ENCODE data around the gene FCRL5. TPM values are rescaled to one million over a fixed set of nuclear protein-coding genes. Genes with fewer than 3 reads are reported as not detected.

Gene FCRL5
- total and polyA plus RNA-seq, 7 donors, result 0.01 to 0.46 (median 0.07) TPM; not detected in 2

DNA sequence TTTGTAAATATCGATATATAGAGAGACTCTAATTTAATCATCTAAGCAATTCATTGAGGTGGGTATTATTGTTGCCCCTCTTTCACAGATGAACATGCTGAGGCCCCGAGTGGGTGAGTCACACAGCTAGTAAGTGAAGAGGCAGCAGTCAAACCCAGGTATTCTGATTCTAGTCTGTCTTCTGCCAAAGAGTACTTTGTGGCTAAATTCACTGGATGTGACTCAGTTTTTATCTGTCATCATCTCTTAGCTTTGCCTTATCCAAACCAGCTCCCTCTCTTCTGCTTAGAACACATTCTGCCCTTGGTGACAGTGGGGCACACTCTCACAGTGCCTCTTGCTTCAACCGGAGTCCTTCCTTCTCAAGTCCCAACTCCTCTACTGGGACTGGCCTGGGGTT, 11.5 kb downstream of the FCRL5 start:
- Histone ChIP-seq H3K9me3 (no peaks in the 10 kb centered on the region), H3K4me3 (no peak overlapping the region), H3K27me3 (ENCODE audit: insufficient read depth in 3 of 3, low read length in 2 of 3) (no peaks in the 10 kb centered on the region), H3K4me1 (no peaks in the 10 kb centered on the region), H3K36me3 (ENCODE audit: insufficient read depth in 1 of 2, low read depth in 1 of 2) (no peaks in the 10 kb centered on the region), H3K27ac (no peak overlapping the region)
- TF ChIP-seq, protein P1, sequence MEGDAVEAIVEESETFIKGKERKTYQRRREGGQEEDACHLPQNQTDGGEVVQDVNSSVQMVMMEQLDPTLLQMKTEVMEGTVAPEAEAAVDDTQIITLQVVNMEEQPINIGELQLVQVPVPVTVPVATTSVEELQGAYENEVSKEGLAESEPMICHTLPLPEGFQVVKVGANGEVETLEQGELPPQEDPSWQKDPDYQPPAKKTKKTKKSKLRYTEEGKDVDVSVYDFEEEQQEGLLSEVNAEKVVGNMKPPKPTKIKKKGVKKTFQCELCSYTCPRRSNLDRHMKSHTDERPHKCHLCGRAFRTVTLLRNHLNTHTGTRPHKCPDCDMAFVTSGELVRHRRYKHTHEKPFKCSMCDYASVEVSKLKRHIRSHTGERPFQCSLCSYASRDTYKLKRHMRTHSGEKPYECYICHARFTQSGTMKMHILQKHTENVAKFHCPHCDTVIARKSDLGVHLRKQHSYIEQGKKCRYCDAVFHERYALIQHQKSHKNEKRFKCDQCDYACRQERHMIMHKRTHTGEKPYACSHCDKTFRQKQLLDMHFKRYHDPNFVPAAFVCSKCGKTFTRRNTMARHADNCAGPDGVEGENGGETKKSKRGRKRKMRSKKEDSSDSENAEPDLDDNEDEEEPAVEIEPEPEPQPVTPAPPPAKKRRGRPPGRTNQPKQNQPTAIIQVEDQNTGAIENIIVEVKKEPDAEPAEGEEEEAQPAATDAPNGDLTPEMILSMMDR (IDR thresholded peaks at IDR 0.05), result no peak
- intact Hi-C loops (cut with DNase I), result no loop called here
- ATAC-seq, result no peak
- DNase-seq, result no peak
- 64 to 69% (median 69%) methylated on average over 3 of the region's 3 CpGs for WGBS, 3 donors

DNA sequence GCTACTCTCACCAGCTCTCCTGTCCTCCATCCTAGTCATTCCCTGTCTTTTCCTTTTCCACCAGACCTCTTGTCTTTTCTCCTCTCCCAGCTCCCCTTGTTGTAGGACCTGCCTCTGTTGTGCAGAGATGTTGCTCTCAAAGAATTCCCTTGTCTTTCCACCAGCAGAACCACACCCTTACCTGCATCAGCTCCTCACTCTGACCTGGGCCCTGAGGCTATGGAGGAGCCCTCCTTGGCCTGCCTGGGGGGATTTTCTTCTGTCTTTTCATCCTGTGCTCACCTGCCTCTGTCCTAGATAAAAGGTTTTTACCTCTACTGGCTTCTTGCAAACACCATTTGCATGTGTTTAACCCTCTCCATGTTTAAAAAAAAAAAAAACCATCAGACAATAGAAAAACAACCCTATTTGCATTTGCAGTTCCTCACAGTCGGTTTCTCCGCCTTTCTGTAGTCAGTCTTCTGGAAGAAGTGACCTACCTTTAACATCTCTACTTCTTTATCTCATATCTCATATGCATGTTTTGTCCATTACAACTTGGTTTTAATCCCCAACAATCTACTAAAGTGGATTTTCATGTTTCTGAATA, 12.1 kb downstream of the FCRL5 start:
- ATAC-seq (no peak), DNase-seq (no peak)
- Histone ChIP-seq H3K9me3 (no peaks in the 10 kb centered on the region), H3K36me3 (ENCODE audit: insufficient read depth in 1 of 2, low read depth in 1 of 2) (no peaks in the 10 kb centered on the region), H3K27ac (no peak overlapping the region), H3K4me3 (no peak overlapping the region), H3K4me1 (no peaks in the 10 kb centered on the region), H3K27me3 (ENCODE audit: insufficient read depth in 3 of 3, low read length in 2 of 3) (no peaks in the 10 kb centered on the region)
- WGBS, 3 donors, result 16 to 68% (median 24%) methylated on average over 2 of the region's 2 CpGs
- intact Hi-C loops (cut with DNase I), result no loop called here
- TF ChIP-seq, protein P1 (IDR thresholded peaks at IDR 0.05), result no peak

DNA sequence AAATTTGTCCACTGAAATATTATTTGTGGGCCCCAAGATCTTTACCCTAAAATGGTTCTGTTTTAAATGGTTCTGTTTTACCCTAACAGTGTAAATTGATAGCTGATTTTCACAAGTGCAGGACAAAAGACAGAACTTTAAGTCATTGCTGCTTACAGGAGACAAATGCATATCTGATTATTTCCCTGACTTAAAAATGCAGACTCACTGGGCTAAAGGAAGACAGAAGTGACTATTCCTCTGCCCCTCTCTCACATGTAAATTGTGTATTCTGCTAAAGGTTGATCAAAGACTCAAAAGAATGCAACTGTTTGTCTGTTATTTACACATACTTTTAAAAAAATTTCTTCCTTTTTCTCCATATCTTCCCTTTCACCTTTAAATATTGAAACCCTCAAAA, 12.7 kb downstream of the FCRL5 start:
- H3K9me3 ChIP-seq, result no peaks in the 10 kb centered on the region
- TF ChIP-seq, protein P1 (IDR thresholded peaks at IDR 0.05), result no peak
- ATAC-seq (no peak), DNase-seq (no peak)
- no peak overlapping the region for H3K27ac ChIP-seq
- intact Hi-C loops (cut with DNase I), result no loop called here
- no peaks in the 10 kb centered on the region for H3K4me1 ChIP-seq
- H3K36me3 ChIP-seq (ENCODE audit: insufficient read depth in 1 of 2, low read depth in 1 of 2), result no peaks in the 10 kb centered on the region
- no peaks in the 10 kb centered on the region for H3K27me3 ChIP-seq (ENCODE audit: insufficient read depth in 3 of 3, low read length in 2 of 3)
- no peak overlapping the region for H3K4me3 ChIP-seq

DNA sequence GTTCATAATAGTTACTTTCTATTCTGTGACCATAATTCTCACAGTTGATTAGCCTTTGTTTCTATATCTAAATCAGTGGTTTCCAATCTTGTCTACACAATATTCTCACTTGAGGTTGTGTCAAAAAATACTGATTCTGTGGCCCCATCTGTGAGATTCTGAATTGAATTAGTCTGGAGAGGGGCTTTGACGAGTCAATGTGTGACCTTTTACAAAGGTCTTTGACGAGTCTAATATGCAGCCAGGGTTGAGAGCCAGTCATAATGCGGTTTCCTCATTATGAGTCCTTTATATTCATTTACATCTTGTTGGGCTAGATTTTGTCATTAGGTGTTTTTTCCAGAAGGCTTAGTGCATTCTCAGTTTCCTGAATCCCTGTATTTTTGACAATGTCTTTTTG, 19.7 kb downstream of the FCRL5 start:
- Histone ChIP-seq H3K27ac (no peak overlapping the region), H3K36me3 (ENCODE audit: insufficient read depth in 1 of 2, low read depth in 1 of 2) (no peaks in the 10 kb centered on the region), H3K27me3 (ENCODE audit: insufficient read depth in 3 of 3, low read length in 2 of 3) (no peaks in the 10 kb centered on the region), H3K9me3 (no peaks in the 10 kb centered on the region), H3K4me3 (no peak overlapping the region), H3K4me1 (no peaks in the 10 kb centered on the region)
- 78 to 89% (median 84%) methylated on average over 3 of the region's 3 CpGs for WGBS, 3 donors
- ATAC-seq, result no peak
- intact Hi-C loops (cut with DNase I), result no loop called here
- TF ChIP-seq, protein P1 (IDR thresholded peaks at IDR 0.05), result no peak
- DNase-seq, result no peak

All from psoas muscle (tissue), 8 donors.